Loucy (cell line): ENCODE results near the gene PARS2.

Experiments used
- EZH2phosphoT487 ChIP-seq: fragments of 200-600 bp; IDR thresholded peaks from 2 replicates; pipeline ENCODE4 v1.6.1; 2018; ENCODE audit warnings: antibody characterized with exemption, mild to moderate bottlenecking, moderate library complexity, borderline replicate concordance
- TF ChIP-seq, protein P1 (sequence below): fragments of 200-600 bp; sonication (generic); conservative IDR thresholded peaks from 2 replicates; pipeline ENCODE4 v1.5.1; 2014; ENCODE audit warnings: mild to moderate bottlenecking, antibody characterized with exemption, low read length

DNA sequence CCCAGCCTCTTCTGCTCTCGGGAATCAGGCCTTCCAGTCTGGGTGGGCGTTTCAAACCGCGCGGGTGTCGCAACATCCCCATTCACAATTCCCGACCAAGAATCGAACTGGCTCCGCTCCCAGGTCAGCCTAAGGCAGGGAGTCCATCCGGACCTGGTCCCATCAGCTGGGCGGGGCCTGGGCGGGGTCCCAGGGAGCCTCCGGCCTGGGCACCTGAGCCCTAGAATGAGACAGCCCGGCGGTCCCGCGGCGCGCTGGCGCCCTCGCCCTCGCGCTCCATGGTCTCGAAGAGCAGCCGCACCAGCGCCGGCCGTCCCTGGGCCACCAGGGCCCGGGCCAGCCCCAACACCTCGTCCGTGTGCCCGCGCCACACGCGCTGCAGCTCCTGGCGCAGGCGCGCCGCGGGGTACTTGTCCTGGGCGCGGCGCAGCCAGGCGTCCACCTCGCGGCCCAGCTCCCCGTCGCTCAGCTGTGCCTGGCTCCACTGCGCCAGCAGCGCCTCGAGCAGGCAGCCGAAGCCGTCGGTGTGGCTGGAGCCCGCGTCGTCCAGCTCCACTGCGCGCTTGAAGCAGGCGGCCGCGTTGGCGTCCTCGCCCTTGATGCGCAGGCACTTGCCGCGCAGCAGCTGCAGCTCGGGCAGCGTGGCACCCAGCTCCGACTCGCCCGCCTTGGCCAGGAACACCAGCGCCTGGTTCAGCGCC is 16.9 kb upstream of the PARS2 start:
- TF ChIP-seq EZH2phosphoT487, result no peak
- TF ChIP-seq, protein P1, sequence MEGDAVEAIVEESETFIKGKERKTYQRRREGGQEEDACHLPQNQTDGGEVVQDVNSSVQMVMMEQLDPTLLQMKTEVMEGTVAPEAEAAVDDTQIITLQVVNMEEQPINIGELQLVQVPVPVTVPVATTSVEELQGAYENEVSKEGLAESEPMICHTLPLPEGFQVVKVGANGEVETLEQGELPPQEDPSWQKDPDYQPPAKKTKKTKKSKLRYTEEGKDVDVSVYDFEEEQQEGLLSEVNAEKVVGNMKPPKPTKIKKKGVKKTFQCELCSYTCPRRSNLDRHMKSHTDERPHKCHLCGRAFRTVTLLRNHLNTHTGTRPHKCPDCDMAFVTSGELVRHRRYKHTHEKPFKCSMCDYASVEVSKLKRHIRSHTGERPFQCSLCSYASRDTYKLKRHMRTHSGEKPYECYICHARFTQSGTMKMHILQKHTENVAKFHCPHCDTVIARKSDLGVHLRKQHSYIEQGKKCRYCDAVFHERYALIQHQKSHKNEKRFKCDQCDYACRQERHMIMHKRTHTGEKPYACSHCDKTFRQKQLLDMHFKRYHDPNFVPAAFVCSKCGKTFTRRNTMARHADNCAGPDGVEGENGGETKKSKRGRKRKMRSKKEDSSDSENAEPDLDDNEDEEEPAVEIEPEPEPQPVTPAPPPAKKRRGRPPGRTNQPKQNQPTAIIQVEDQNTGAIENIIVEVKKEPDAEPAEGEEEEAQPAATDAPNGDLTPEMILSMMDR, result no peak
